Loucy (cell line): ENCODE data around the gene CIRBP.

Experiments used
- H2AFZ ChIP-seq: fragments of 200-600 bp; sonication (generic); 2 replicates; pipeline ENCODE4 v1.6.0; 2016; ENCODE audit warnings: antibody characterized with exemption, mild to moderate bottlenecking, low read length, moderate library complexity
- H3F3A ChIP-seq: fragments of 200-600 bp; 2 replicates; pipeline ENCODE4 v1.6.0; 2016; ENCODE audit warnings: antibody characterized with exemption, low read depth, mild to moderate bottlenecking
- H3K27me3 ChIP-seq: fragments of 200-600 bp; sonication (generic); 2 replicates; pipeline ENCODE4 v1.6.1; 2014; ENCODE audit warnings: low read length, mild to moderate bottlenecking; ENCODE audit not compliant: insufficient read depth, poor library complexity, severe bottlenecking
- H3K36me3 ChIP-seq: fragments of 200-600 bp; sonication (generic); 2 replicates; pipeline ENCODE4 v1.6.1; 2016; ENCODE audit warnings: low read length; ENCODE audit not compliant: insufficient read depth
- H3K4me1 ChIP-seq: fragments of 200-600 bp; sonication (generic); 2 replicates; pipeline ENCODE4 v1.5.1; 2014; ENCODE audit warnings: low read length, mild to moderate bottlenecking; ENCODE audit not compliant: insufficient read depth, poor library complexity, severe bottlenecking
- H3K4me2 ChIP-seq: fragments of 200-600 bp; sonication (generic); 2 replicates; pipeline ENCODE4 v1.6.0; 2014; ENCODE audit warnings: antibody characterized with exemption, low read length, low read depth, mild to moderate bottlenecking; ENCODE audit not compliant: poor library complexity, severe bottlenecking
- H3K4me3 ChIP-seq: fragments of 200-600 bp; sonication (generic); 2 replicates; pipeline ENCODE4 v1.5.1; 2014; ENCODE audit warnings: low read length, mild to moderate bottlenecking, mixed read lengths; ENCODE audit not compliant: poor library complexity, severe bottlenecking
- H3K79me2 ChIP-seq: fragments of 200-600 bp; sonication (generic); 2 replicates; pipeline ENCODE4 v1.6.1; 2014; ENCODE audit warnings: low read length; ENCODE audit not compliant: insufficient read depth
- H3K9ac ChIP-seq: fragments of 200-600 bp; sonication (generic); 2 replicates; pipeline ENCODE4 v1.6.0; 2014; ENCODE audit warnings: mild to moderate bottlenecking, low read depth, low read length, moderate library complexity; ENCODE audit not compliant: poor library complexity, severe bottlenecking
- H3K9me2 ChIP-seq: fragments of 200-600 bp; sonication (generic); replicated peaks from 2 replicates; pipeline ENCODE4 v1.6.1; 2016; ENCODE audit warnings: low read depth, low read length, mixed read lengths
- H3K9me3 ChIP-seq: fragments of 200-600 bp; sonication (generic); 2 replicates; pipeline ENCODE4 v1.6.1; 2014; ENCODE audit warnings: mild to moderate bottlenecking, antibody characterized with exemption, low read length, low read depth; ENCODE audit not compliant: insufficient read depth
- H4K20me1 ChIP-seq: fragments of 200-600 bp; sonication (generic); 2 replicates; pipeline ENCODE4 v1.6.0; 2014; ENCODE audit warnings: antibody characterized with exemption, low read length, mild to moderate bottlenecking; ENCODE audit not compliant: insufficient read depth, poor library complexity, severe bottlenecking
- CTCF ChIP-seq: fragments of 200-600 bp; sonication (generic); conservative IDR thresholded peaks from 2 replicates; pipeline ENCODE4 v1.5.1; 2014; ENCODE audit warnings: mild to moderate bottlenecking, antibody characterized with exemption, low read length
- EZH2phosphoT487 ChIP-seq: fragments of 200-600 bp; IDR thresholded peaks from 2 replicates; pipeline ENCODE4 v1.6.1; 2018; ENCODE audit warnings: antibody characterized with exemption, mild to moderate bottlenecking, moderate library complexity, borderline replicate concordance

Gene CIRBP

GRCh38 chr19:1247748-1248138 lies 21.4 kb upstream of the CIRBP start:
- peaks cover 27% of the 10 kb centered on the region for H4K20me1 ChIP-seq
- H3K36me3 ChIP-seq = no peaks in the 10 kb centered on the region
- H3F3A ChIP-seq = peaks cover 8% of the 10 kb centered on the region; the same call in 1 of the 2 replicates
- H3K4me3 ChIP-seq = peak overlapping the region; percentile 92
- peaks cover 45% of the 10 kb centered on the region for H3K79me2 ChIP-seq
- H3K27me3 ChIP-seq = no peaks in the 10 kb centered on the region
- no peaks in the 10 kb centered on the region for H3K9me2 ChIP-seq
- H3K4me2 ChIP-seq = peak overlapping the region; percentile 62
- peaks cover 21% of the 10 kb centered on the region for H3K4me1 ChIP-seq
- H3K9ac ChIP-seq = peak overlapping the region; percentile 94
- 0 out of 2 replicates have a peak overlapping the region, but pooled peaks have one; percentile 52 for H2AFZ ChIP-seq
- TF ChIP-seq CTCF (no peak), EZH2phosphoT487 (no peak)
- no peaks in the 10 kb centered on the region for H3K9me3 ChIP-seq

GRCh38 chr19:1248139-1248785 lies 20.9 kb upstream of the CIRBP start, which contains the start of gene MIDN:
TSS of gene MIDN (plus strand) at chr19:1248583. CDS start at chr19:1250297, 1,714 bp downstream.
- Histone ChIP-seq H3F3A (peaks cover 8% of the 10 kb centered on the region; the same call in 1 of the 2 replicates), H3K27me3 (no peaks in the 10 kb centered on the region), H3K36me3 (no peaks in the 10 kb centered on the region), H3K4me2 (peak within 1 kb of the TSS; percentile 76), H3K4me3 (peak within 1 kb of the TSS; percentile 92), H3K9ac (peak within 1 kb of the TSS; percentile 94), H3K79me2 (peaks cover 47% of the 10 kb centered on the region), H3K9me3 (no peaks in the 10 kb centered on the region), H4K20me1 (peaks cover 31% of the 10 kb centered on the region), H3K4me1 (peaks cover 19% of the 10 kb centered on the region), H3K9me2 (no peaks in the 10 kb centered on the region), H2AFZ (peak within 1 kb of the TSS; percentile 67; the same call in 1 of the 2 replicates)
- TF ChIP-seq EZH2phosphoT487 (no peak), CTCF (peak; percentile 34)

GRCh38 chr19:1248786-1249297 lies 20.3 kb upstream of the CIRBP start:
- H3K9ac ChIP-seq = peak overlapping the region; percentile 94
- TF ChIP-seq EZH2phosphoT487 (no peak), CTCF (peak; percentile 72)
- H3F3A ChIP-seq = peaks cover 8% of the 10 kb centered on the region; the same call in 1 of the 2 replicates
- H4K20me1 ChIP-seq = peaks cover 37% of the 10 kb centered on the region
- H3K4me3 ChIP-seq = peak overlapping the region; percentile 92
- H3K79me2 ChIP-seq = peaks cover 49% of the 10 kb centered on the region
- no peaks in the 10 kb centered on the region for H3K9me2 ChIP-seq
- peak overlapping the region; percentile 76 for H3K4me2 ChIP-seq
- no peak overlapping the region for H2AFZ ChIP-seq
- no peaks in the 10 kb centered on the region for H3K9me3 ChIP-seq
- no peaks in the 10 kb centered on the region; the same call in 1 of the 2 replicates for H3K36me3 ChIP-seq
- H3K4me1 ChIP-seq = peaks cover 21% of the 10 kb centered on the region
- no peaks in the 10 kb centered on the region for H3K27me3 ChIP-seq
